SH-SY5Y (cell line): ENCODE results near the gene PANX2.

Experiments used
- GATA2 ChIP-seq: IDR thresholded peaks from 2 replicates; pipeline ENCODE4 v1.6.1; 2011; ENCODE audit warnings: mild to moderate bottlenecking, low read depth, low read length
- GATA3 ChIP-seq: IDR thresholded peaks from 2 replicates; pipeline ENCODE4 v1.6.1; 2011; ENCODE audit warnings: low read depth, mild to moderate bottlenecking, low read length, moderate library complexity

PANX2 gene

DNA sequence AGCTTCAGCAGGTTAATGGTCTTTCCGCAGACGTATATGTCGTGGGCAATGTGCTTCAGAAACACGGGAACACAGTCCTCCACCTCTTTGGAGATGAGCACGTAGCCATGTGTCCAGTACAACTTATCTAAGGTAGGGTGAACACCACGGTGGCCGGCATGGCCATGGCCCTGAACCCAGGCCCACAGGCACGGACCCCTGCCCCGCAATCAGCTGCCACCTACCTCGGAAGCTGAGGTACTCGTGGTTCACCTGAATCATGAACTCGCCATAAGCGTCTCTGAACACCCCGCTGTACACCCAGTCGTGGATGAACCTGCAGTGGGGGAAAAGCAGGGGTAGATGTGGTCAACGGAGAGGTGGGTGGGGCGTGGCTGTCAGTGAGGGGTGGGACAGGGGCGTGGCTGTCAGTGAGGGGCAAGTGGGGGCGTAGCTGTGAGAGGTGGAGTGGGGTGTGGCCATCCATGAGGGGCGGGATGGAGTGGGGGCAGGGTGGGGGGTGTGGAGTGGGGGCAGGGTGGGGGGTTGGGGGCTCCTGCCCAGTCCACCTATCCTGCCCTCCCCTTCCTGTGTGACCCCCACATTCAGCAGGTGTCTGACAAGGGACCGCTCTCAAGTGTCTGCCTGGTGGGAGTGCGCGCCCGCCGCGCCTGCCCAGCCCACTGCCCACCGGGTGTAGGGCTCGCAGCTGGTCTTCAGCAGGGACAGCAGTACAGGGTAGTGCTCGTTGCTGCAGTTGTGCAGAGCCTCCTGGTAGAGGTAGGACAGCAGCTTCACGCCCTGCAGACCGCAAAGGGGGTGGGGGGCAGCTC, 55.7 kb downstream of the PANX2 start:
- TF ChIP-seq GATA2 (no peak), GATA3 (no peak)

DNA sequence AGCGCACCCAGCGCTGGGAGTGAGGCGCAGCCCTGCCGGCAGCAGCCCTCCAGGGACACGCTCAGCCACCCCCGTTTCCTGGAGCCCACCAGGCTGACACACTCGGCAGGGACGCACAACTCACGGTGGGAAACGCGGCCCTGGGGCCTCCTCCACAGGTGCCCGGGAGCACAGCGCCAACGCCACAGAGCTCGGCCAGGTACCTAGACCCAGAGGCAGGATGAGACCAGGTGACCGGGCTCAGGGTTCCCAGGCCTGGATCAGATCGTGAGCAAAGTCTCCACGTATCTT, 56.3 kb downstream of the PANX2 start:
- TF ChIP-seq GATA3, result no peak
- no peak for TF ChIP-seq GATA2

DNA sequence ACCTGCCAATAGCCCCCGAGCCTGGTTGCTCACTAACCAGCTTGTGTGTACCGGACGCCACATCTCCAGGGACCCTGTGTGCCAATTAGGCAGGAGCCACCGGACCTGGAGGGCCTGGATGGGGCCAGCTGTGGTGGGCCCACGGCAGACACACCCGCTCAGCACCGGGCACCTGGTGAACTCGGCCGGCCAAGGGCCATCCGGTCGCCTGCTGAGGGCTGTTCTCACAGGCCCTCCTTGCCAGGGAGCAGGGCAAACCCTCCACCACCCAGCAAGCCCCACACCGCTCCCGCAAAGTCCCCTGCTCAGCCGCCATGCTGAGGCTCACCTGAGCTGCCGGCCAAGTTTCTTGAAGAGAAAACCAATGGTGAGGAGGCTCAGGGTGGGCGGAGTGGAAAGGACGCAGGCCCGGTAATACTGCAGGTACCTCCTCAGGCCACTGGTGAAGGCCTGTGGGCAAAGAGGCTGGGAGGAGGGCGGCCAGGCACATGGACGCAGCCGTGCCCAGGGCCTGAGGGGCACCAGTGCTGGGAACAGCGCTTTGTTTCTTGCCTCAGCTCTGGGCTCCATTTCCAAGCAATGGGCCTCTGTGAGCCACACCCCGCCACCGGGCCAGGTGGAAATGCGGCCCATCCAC, 57.2 kb downstream of the PANX2 start:
- TF ChIP-seq GATA3, result no peak
- no peak for TF ChIP-seq GATA2

DNA sequence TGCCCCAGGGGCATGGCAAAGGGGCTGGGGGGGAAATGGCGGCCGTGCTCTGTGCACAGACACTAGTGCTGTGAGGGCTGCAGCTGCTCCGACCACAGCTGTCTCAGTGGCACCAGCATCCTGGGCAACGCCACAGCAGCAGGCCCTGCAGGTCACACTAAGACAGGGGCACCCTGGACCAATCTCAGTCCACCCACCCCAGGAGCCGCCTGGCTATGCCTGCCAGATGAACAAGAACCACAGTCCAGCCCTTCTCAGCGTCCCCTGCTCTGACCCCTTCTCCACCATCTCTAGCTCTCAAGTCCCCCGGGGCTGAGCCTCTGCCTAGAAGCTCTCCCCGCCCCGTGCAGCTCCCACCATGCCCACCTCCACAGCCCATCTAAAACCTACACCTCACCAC, 57.8 kb downstream of the PANX2 start:
- no peak for TF ChIP-seq GATA3
- TF ChIP-seq GATA2, result no peak

DNA sequence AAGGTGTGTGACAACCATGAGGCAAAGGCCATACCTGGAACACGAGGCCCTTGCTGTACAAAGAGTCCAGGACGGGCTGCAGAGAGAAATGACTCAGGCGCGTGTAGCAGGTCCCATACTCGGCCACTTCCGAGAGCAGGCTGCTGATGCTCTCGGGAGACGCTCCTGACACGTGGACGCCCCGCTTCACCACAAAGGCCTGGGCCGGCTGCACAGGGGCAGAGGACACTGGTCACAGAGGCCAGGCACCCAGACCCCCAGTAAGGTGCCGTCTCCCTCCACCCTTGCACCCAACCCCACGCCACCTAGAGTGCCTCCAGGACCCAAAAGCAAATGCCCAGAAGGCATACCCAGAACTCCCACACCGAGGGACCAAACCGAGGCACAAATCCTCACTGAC, 58.8 kb downstream of the PANX2 start:
- TF ChIP-seq GATA3 (no peak), GATA2 (no peak)
